NCI-H1105 (cell line): ENCODE data around the gene GRIK3.
"Not testable (repeated sequence)": the region's sequence is repeated elsewhere in the genome, so short reads cannot be mapped to it uniquely, and the experiment has no call there.

ENCODE experiments used
- DNase-seq: peaks from one replicate; lab custom pipeline; 2025; lab: John Stamatoyannopoulos, UW

GRIK3 gene

GRCh38 chr1:36909359-36909758 is 125.0 kb downstream of the GRIK3 start:
- not testable (repeated sequence) for DNase-seq

DNA sequence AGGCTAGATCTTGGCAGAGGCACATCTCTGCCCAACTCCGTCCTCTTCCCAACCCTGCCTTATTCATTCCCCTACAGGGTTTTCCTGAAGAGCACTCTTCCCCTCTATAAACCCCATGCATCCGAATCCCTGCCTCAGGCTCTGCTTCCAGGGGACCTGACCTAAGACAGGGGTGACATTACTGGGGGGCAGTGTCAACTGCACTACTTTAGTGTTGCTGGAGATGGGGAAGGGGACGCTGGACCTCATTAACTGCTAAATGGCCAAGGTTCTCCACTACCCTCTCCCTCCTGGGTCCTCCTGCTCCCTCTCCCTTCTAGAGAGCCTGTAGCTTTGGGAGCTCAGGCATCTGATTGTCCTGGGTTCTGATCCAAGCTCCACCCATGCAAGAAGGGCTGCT is 126.2 kb downstream of the GRIK3 start:
- DNase-seq = no peak

DNA sequence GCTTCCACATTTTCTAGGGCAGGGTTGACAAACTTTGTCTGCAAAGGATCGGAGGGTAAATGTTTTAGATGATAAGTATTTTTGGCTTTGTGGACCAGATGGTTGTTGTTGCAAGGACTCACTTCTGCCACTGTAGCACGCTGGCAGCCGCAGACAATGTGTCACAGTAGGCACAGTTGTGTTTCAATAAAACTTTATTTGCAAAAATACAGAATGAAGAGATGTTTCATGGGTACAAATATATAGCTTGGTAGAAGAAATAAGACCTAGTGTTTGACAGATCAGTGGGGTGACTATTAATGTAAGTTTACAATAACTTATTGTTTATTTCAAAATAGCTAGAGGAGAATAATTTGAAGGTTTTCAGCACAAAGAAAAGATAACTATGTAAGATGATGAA is 127.8 kb downstream of the GRIK3 start:
- DNase-seq = no peak

- no peak for DNase-seq
These were observed 128.4 kb downstream of the GRIK3 start for GRCh38 chr1:36905941-36906340.

DNA sequence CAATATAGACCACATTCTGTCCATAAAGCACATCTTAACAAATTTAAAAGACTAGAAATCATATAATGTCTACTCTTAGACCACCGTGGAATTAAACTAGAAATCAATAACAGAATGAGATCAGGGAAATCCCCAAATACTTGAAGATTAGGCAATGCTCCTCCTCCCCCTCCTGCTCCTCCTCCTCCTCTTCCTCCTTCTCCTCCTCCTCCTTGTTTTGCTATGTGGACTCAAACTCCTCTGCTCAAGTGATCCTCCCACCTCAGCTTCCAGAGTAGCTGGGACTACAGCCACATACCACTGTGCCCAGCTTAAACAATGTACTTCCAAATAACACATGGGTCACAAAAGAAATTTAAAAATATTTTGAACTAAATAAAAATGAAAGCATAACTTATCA is 134.2 kb downstream of the GRIK3 start:
- no peak for DNase-seq

- not testable (repeated sequence) for DNase-seq
These were observed 136.5 kb downstream of the GRIK3 start for GRCh38 chr1:36897813-36898212.

DNA sequence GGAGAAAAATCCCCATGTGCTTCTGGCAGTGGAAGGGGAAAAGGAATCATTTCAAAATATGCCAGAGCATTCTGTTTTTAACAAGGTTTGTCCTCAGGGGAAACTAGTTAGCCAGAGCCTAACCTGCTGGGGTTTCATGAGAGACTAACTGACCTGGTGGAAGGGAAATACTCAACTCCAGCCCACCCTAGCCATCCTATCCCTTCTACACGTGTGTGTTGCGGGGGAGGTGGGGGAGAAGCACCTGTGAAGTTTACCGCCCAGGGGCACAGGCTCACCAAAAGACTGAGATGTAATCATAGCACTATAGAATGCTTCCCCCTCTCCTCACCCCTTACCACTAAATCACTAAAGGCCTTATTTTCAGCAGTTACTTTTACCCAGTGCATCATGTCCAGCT is 139.5 kb downstream of the GRIK3 start:
- DNase-seq = no peak

GRCh38 chr1:36890776-36891175 is 143.5 kb downstream of the GRIK3 start:
- no peak for DNase-seq

- no peak for DNase-seq
These were observed 144.7 kb downstream of the GRIK3 start for GRCh38 chr1:36889478-36890226.

DNA sequence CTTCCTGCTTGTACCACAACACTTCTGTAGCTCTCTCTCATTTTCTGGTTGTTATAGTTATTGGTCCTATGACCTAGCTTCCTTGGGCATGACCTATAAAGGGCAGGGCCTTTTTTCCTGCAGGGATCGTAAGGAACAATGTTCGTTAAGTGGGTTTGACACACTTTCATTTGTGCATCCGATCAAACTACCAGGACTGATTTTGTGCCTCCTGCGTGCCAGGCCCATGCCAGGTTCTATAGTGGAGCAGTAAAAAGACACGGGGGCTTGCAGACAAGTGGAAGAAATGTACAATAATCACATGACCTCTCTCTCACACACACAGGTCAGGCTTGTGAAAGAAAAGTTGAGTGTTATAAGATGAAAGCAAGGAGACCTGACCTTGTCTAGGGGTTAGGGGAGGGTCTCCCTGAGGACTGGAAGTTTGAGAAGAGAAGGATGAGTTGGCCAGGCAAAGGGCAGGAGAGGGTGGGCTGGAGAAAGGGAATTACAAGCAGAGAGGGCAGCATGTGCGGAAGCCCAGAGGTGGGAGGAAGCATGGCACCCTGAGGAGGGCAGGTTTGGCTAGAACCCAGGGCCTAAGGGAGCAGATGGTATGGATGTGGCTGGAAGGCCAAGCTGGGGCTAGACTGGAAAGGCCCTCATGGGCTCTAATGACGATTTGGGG is 145.4 kb downstream of the GRIK3 start:
- no peak for DNase-seq

- DNase-seq = no peak
These were observed 148.6 kb downstream of the GRIK3 start for GRCh38 chr1:36885540-36886357.

DNA sequence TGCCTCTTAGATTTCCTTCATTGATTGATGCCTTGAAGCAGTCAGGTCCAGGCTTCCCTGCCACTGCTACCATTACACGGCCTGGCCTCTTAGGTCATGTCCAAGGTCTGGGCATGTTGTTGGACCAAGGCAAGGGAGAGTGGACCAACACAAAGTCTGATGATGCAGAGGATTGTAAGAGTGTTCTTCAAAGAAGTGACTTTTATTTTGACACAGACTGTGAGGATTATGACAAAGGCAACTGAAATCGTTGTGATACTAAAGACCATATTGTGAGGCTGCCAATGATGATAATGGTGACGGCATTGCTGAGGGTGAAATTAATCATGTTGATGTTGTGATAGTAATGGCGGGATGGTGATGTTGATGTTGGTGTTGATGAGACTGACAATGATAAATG is 149.5 kb downstream of the GRIK3 start:
- DNase-seq = no peak

DNA sequence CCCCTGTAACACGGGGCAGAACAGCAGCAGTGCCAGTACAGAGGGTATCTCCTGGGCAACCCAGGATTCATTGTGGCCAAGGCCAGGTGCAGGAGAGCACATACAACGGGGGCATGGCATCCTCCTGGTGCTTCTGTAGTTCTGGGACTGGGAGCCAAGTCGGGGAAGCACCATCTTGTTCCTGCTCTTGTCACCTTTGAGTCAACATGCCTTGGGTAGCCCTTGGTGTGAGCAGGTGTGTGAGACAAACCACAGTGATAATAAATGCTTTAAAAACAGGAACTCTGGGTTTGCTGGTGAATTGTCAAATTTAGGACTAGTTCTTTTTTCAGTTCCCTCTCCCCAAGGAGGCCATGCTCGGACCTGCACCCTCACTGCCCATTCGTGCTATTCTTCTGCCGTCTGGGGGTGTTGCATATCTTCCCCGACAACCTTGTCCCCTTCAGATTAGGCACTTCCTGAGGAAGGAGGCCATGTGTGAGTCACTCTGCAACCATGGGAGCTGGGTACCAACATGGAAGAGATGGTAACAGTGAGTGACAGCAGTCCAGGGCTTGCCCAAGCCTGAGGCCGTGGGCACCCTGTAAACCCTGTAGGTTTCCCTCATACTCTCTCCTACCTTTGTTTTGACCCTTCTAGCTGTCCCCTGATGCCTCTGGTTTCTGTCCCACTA is 150.2 kb downstream of the GRIK3 start:
- DNase-seq = no peak

- no peak for DNase-seq
These were observed 150.9 kb downstream of the GRIK3 start for GRCh38 chr1:36883315-36883949.

DNA sequence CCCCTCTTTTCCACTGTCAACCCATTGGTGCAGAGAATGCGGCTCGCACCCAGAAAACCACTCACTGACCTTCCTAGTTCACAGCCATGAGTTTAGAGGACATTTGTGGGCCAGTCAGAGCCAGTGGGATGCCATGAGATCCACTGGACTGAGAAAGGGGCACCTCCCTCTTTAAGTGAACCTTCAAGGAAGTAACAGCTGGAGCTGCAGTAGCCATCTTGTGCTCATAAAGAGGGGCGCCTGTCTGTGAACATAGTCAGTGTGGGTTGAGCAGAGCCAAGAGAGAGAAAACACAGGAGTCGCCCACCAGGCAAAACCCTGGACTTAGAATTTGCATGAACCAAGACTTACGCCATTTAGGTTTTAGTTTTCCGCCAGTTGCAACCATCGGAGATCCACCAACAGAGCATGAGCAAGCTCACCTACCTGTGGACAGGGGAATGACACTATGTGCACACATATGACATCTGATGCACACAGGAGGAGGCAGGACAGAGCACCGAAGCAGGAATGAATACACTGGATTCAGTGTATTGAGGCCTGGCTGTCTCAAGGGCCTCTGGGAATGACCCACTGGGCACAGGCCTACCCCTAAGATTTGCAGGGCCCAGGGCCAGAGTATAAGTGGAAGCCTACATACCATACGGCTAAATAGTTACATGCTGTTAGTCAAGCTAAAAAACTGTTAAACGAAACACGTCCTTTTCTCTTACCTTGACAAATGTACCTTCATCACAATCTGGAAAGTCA is 151.6 kb downstream of the GRIK3 start:
- DNase-seq = no peak

DNA sequence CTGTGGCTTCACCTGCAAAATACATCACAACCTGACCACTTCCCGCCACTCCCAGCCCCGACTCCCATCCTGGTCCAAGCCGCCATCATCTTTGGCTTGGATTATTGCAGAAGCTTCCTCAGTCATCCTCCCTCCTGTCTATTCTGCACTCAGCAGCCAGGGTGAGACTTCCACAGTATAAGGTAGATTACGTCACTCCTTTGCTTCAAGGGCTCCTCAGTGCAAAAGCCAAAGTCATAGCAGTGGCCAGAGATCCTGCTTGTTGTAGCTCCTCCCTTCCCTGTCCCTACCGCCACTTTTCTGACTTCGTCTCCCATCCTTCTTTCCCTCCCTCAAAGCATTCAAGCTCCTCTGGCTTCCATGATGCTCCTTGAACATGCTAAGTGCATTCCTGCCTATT is 152.8 kb downstream of the GRIK3 start:
- no peak for DNase-seq

- DNase-seq = no peak
These were observed 153.3 kb downstream of the GRIK3 start for GRCh38 chr1:36881068-36881405.

- no peak for DNase-seq
These were observed 153.9 kb downstream of the GRIK3 start for GRCh38 chr1:36880155-36881067.

GRCh38 chr1:36879613-36880012 is 154.7 kb downstream of the GRIK3 start:
- no peak for DNase-seq

GRCh38 chr1:36876990-36877389 is 157.3 kb downstream of the GRIK3 start:
- no peak for DNase-seq
